Right lobe of liver (tissue), 6 donors: ENCODE data around the gene WFDC11. TPM values are rescaled to one million over a fixed set of nuclear protein-coding genes. Genes with fewer than 3 reads are reported as not detected.

Experiments
- ATAC-seq, 4 donors: fragments of 200-7000 bp; cut with Tn5 transposase; one replicate each; pipeline ENCODE4 v1.9.1; 2020; ENCODE audit warnings: mild to moderate bottlenecking in 4 of 4, moderate library complexity in 4 of 4
- DNase-seq, 3 donors: peaks; one replicate each; pipeline ENCODE4 v3.0.0-alpha.2; 2020
- H3K27ac ChIP-seq, 3 donors: fragments of 200-600 bp; one replicate each; pipeline ENCODE4 v1.8.0; 2022
- H3K27me3 ChIP-seq, 2 donors: fragments of 200-600 bp; one replicate each; pipeline ENCODE4 v1.8.0; 2022
- H3K36me3 ChIP-seq, 4 donors: fragments of 200-600 bp; sonication (generic) in 1 of 4; one replicate each; pipeline versions ENCODE4 v1.5.1 to v1.8.0; 2017 to 2022; ENCODE audit warnings: control low read depth in 1 of 4
- H3K4me1 ChIP-seq, 4 donors: fragments of 200-600 bp; sonication (generic) in 1 of 4; one replicate each; pipeline versions ENCODE4 v1.5.1 to v1.8.0; 2017 to 2022; ENCODE audit warnings: control low read depth in 1 of 4
- H3K4me3 ChIP-seq, 3 donors: fragments of 200-600 bp; one replicate each; pipeline ENCODE4 v1.8.0; 2022
- H3K9me3 ChIP-seq, 4 donors: fragments of 200-600 bp; sonication (generic) in 1 of 4; one replicate each; pipeline versions ENCODE4 v1.5.1 to v1.8.0; 2017 to 2022; ENCODE audit warnings: control low read depth in 1 of 4
- POLR2A ChIP-seq: fragments of 450-650 bp; IDR thresholded peaks from one replicate; pipeline ENCODE4 v1.6.1; 2017; ENCODE audit warnings: antibody characterized with exemption, mild to moderate bottlenecking
- WGBS: methylation state at CpG from one replicate; pipeline ENCODE4 v1.1.6; 2018; ENCODE audit warnings: low coverage, low lambda C conversion rate; ENCODE audit not compliant: insufficient coverage; ENCODE audit errors: missing lambda C conversion rate; 5-methylcytosine and 5-hydroxymethylcytosine counted together
- intact Hi-C, 2 donors: fragments of 100-400 bp; cut with DNase I; formaldehyde crosslinking; loops; one replicate each; pipeline versions ENCODE4 v1.11.2 to v1.14.1; 2022
- total RNA-seq, 6 experiments: library from RNA; depleted of rRNA in 2 of 6; stranded (reverse); fragments of >200 nt in 2 of 6; fragmentation: NEBNext Ultra II Directional in 3 of 6; extraction: Animal tissue kit (Norgen Biotek cat#: 25700) in 3 of 6; gene quantifications; one replicate each; pipeline versions ENCODE4 v1.1.0 to v1.2.4, GENCODE V29; 2016 to 2023
- TF ChIP-seq, protein P1 (sequence below), 4 donors: fragments of 200-600 bp in 3 of 4; fragments of 450-650 bp in 1 of 4; IDR thresholded peaks; one replicate each; pipeline versions ENCODE4 v1.5.1 to v1.8.0; 2016 to 2022; ENCODE audit warnings: antibody characterized with exemption in 4 of 4, mild to moderate bottlenecking in 2 of 4
- donor health status: DM: no; HTN: yes; CAD: no.
- donor health status: DM: no; HTN: no; CAD: no.
- donor health status: DM: no; HTN: no; CAD: no.
- donor health status: DM: no; HTN: yes; CAD: no.
- donor health status: DM: no; HTN: yes; CAD: no.

Gene WFDC11
- total RNA-seq, 6 experiments from 2014 or later: not detected

DNA sequence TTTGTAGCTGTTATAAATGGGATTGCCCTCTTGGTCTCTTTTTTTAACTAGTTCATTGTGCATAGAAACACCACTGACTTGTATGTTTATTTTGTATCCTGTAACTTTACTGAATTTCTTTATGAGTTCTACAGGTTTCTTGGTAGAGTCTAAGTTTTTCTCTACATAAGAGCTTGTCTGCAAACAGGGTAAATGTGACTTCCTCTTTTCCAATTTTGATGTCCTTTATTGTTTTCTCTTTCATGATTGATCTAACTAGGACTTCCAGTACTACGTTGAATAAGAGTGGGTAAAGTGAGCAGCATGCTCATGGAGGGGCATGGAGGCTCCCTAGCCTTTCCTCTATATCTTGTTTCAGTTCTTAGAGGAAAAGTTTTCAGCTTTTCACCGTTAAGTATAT lies 43.5 kb downstream of the WFDC11 start:
- intact Hi-C loops: no loop called here

DNA sequence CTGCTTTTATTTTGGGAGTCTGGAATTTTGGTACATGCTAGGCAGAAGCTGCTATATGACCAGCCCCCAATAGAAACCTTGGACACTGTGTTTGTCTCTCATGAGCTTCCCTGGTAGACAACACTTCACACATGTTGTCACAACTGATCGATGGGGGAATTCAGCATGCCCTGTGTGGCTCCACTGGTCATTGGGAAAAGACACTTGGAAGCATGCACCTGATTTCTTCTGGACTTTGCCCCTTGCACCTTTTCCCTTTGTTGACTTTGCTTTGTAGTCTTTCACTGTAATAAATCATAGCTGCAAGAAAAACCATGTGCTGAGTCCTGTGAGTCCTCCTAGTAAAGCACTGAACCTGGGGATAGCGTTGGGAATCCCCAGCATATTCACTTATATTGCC lies 48.4 kb downstream of the WFDC11 start:
- Histone ChIP-seq H3K4me3 (no peak overlapping the region), H3K27ac (no peak overlapping the region), H3K4me1 (no peaks in the 10 kb centered on the region), H3K36me3 (no peaks in the 10 kb centered on the region), H3K9me3 (no peaks in the 10 kb centered on the region), H3K27me3 (no peaks in the 10 kb centered on the region)
- TF ChIP-seq, protein P1, sequence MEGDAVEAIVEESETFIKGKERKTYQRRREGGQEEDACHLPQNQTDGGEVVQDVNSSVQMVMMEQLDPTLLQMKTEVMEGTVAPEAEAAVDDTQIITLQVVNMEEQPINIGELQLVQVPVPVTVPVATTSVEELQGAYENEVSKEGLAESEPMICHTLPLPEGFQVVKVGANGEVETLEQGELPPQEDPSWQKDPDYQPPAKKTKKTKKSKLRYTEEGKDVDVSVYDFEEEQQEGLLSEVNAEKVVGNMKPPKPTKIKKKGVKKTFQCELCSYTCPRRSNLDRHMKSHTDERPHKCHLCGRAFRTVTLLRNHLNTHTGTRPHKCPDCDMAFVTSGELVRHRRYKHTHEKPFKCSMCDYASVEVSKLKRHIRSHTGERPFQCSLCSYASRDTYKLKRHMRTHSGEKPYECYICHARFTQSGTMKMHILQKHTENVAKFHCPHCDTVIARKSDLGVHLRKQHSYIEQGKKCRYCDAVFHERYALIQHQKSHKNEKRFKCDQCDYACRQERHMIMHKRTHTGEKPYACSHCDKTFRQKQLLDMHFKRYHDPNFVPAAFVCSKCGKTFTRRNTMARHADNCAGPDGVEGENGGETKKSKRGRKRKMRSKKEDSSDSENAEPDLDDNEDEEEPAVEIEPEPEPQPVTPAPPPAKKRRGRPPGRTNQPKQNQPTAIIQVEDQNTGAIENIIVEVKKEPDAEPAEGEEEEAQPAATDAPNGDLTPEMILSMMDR (IDR thresholded peaks at IDR 0.05): no peak
- no peak for TF ChIP-seq POLR2A
- intact Hi-C loops: no loop called here
- 65% methylated on average over 2 of the region's 2 CpGs for WGBS
- no peak for DNase-seq
- peak in 2 of 4 donors; percentile 35 to 56 for ATAC-seq

More for the DNA sequence above, 43.5 kb downstream of the WFDC11 start:
- Histone ChIP-seq H3K4me1 (no peaks in the 10 kb centered on the region), H3K27me3 (no peaks in the 10 kb centered on the region), H3K27ac (no peak overlapping the region), H3K36me3 (no peaks in the 10 kb centered on the region), H3K4me3 (no peak overlapping the region), H3K9me3 (no peaks in the 10 kb centered on the region)
- DNase-seq (no peak), ATAC-seq (no peak)
- TF ChIP-seq, protein P1 (IDR thresholded peaks at IDR 0.05): no peak
- 36% methylated on average over 2 of the region's 2 CpGs for WGBS

DNA sequence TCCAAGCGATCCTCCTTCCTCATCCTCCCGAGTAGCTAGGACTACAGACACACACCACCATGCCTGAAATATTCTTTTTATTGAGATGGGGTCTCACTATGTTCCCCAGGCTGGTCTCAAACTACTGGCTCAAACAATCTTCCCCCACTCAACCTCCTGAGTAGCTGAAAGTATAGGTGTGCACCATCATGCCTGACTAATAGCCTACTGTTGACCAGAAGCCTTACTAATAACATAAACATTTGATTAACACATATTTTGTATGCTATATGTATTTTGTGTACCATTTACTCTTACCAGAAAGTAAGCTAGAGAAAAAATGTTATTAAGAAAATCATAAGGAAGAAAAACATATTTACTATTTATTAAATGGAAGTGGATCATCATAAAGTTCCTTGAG lies 52.4 kb downstream of the WFDC11 start:
- intact Hi-C loops: no loop called here
- Histone ChIP-seq H3K4me1 (no peaks in the 10 kb centered on the region), H3K36me3 (no peaks in the 10 kb centered on the region), H3K9me3 (no peaks in the 10 kb centered on the region), H3K27me3 (no peaks in the 10 kb centered on the region), H3K4me3 (no peak overlapping the region), H3K27ac (no peak overlapping the region)
- ATAC-seq: no peak
- WGBS: 90% methylated on average over 2 of the region's 2 CpGs
- TF ChIP-seq POLR2A: no peak
- TF ChIP-seq, protein P1 (IDR thresholded peaks at IDR 0.05): no peak
- DNase-seq: no peak

DNA sequence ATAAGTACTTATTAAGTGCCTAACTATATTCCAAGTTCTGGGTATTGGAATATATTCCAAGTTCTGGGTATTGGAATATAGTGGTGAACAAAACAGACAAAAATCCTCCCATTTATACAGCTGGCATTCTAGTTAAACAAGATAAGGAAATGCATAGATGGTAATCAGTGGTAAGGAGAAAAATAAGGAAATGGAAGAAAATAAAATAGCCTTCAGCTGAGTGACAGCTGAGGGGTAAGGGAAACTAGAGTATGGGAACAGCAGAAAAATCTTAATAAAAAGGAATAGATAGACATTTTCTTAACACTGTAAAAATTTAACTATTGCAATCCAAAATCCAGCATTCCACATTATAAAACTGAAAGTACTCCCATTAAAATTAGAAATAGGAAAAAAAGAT lies 57.7 kb downstream of the WFDC11 start:
- no peak for DNase-seq
- intact Hi-C loops: no loop called here
- ATAC-seq: no peak
- TF ChIP-seq, protein P1 (IDR thresholded peaks at IDR 0.05): no peak
- no peak for TF ChIP-seq POLR2A
- Histone ChIP-seq H3K36me3 (no peaks in the 10 kb centered on the region), H3K4me1 (no peaks in the 10 kb centered on the region), H3K27ac (no peak overlapping the region), H3K27me3 (no peaks in the 10 kb centered on the region), H3K9me3 (no peaks in the 10 kb centered on the region), H3K4me3 (no peak overlapping the region)

DNA sequence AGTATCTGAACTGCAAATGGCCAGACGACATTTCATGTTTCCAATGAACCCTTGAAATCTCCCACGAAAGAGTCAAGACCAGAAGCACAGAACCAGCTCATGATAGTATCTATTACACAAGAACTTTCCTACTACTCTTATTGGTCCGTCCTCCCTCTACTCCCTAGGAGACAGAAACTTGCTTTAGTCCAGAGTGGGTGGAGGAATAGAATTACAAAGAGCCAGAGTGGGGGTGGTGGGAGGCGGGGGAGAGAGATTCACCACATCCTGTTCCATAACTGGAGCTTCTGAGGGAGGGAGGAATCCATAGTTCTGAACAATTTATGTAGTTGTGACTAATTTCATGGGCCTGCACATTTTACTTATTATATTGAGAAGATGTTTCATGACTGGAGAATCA lies 59.0 kb downstream of the WFDC11 start:
- no peak overlapping the region for H3K4me3 ChIP-seq
- no peaks in the 10 kb centered on the region for H3K27me3 ChIP-seq
- H3K36me3 ChIP-seq: no peaks in the 10 kb centered on the region
- no peak for TF ChIP-seq POLR2A
- TF ChIP-seq, protein P1 (IDR thresholded peaks at IDR 0.05): no peak
- no peaks in the 10 kb centered on the region for H3K4me1 ChIP-seq
- no peak overlapping the region for H3K27ac ChIP-seq
- 44% methylated on average over 4 of the region's 4 CpGs for WGBS
- intact Hi-C loops: no loop called here
- DNase-seq (no peak), ATAC-seq (no peak)
- H3K9me3 ChIP-seq: no peaks in the 10 kb centered on the region
